ENCODE results near the gene MLST8.

MLST8 gene

DNA sequence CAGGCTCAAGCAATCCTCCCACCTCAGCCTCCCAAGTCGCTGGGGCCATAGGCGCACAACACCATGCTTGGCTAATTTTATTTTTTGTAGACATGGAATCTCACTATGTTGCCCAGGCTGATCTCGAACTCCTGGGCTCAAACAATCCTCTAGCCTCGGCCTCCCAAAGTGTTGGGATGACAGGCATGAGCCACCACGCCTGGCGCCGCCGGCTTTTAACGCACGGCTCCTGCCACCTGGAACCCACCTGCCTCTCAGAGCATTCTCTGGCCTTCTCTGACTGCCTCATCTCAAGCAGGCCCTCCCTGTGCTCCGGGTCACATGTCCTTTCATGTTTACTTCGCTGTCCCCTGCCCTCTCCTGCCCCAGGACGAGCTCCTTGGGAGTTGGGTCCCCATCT, 19.2 kb upstream of the MLST8 start:
- intact Hi-C loops (cut with DNase I) = no loop called here

DNA sequence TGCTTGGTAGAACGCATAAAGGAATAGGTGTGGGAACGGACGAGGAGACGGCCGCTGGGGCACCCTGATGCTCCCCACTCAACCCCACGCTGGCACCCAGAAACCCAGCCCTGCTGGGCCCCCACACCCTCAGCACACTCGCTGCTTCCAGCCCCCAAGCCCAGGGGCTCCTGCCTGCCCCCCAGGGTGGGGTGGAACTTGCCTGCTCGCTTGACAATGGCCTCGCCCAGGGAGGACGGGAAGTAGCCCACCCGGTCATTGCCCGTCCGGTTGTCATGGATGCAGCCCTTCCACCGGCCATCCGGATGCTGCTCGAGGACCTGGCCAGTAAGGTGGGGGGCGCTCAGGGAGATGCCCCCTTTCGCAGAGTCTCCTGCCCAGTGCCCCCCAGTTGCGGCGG, 18.7 kb upstream of the MLST8 start:
- no peak for DNase-seq
- intact Hi-C loops (cut with DNase I) = no loop called here

More for the DNA sequence above, 19.2 kb upstream of the MLST8 start:
- DNase-seq = no peak

- DNase-seq = no peak
- intact Hi-C loops (cut with DNase I) = no loop called here
Measured at GRCh38 chr16:2187212-2187611, 18.0 kb upstream of the MLST8 start.

GRCh38 chr16:2188395-2188794, 16.9 kb upstream of the MLST8 start:
- DNase-seq = no peak
- intact Hi-C loops (cut with DNase I) = no loop called here

GRCh38 chr16:2189252-2189893, 15.9 kb upstream of the MLST8 start:
- intact Hi-C loops (cut with DNase I) = no loop called here
- no peak for DNase-seq

- DNase-seq = no peak
- intact Hi-C loops (cut with DNase I) = no loop called here
Measured at GRCh38 chr16:2190002-2190658, 15.1 kb upstream of the MLST8 start.

DNA sequence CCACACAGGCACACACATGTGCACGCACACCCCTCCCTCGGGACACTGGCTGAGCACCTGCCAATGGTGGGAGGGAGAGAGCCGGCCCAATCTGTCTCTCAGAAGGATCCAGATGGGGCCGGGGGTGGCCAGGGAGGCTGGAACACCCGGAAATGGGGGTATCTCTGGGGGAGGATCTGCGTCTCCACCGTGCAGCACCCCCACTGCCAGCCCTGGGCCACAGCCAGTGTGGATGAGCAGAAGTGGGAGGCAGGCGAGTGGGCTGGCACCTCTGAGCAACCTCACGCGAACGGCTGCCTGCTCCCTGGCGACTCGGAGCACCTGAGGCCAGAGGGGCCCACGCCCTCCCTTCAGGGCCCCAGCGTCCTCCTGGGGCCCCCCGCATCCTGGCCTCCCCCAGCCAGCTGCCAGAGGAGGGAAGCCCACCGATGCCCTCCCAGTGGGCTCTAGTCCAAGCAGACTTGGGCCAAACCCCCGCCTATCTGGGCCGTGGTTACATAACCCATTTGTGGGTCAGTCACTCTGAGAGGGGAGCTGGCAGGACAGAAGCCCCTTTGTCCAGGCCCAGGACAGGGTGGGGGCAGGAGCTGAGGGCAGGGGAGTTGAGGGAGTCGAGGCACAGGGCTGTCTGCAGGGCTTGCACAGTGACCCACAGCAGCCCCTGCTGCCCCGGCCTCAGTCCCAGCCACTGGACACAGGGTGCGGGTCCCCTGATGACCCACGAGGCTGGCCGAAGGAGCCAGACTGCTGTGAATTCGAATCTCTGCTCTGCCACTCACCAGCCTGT, 14.4 kb upstream of the MLST8 start:
- DNase-seq = peak in 32 of 42 donors; percentile 16 to 82 (median 56)
- intact Hi-C loops (cut with DNase I) = no loop called here

DNA sequence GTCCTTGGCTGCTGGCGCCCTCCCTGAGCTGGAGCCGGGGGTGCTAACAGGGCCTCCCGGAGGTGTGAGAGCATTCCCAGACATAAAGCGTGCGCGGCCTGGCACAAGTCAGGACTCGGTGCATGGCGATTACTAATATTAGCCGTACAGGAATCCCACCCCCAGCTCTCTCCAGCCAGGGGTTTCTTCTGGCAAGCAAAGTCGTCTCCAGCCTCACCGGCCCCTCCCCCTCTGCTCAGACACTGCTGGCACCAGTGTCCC, 13.9 kb upstream of the MLST8 start:
- intact Hi-C loops (cut with DNase I) = no loop called here
- DNase-seq = peak in 3 of 42 donors; percentile 40 to 60 (median 55)

GRCh38 chr16:2194166-2194834, 11.0 kb upstream of the MLST8 start:
- intact Hi-C loops (cut with DNase I) = no loop called here
- peak in 29 of 42 donors; percentile 33 to 84 (median 62) for DNase-seq

DNA sequence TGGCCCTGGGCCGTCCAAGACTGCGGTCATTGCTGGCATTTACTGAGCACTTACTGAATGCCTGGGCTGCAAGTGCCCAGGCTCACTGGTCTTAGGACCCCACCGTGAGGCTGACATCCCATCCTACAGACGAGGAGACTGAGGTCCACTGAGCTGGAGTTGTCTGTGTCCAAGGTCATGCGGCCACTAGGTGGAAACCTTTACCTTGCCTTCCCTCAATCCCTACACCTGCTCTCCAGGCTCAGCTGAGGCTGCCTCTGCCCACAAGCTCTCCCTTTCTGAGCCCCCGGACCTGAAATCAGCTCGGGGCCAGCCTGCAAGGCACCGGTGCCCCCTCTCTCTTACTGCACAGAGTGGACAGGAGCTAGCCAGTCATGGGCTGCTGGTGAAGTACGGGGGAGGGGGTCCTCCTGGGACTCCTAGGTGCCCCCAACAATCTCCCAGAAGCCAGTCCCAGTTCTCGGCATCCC, 10.4 kb upstream of the MLST8 start:
- DNase-seq = peak in 3 of 42 donors; percentile 40 to 67 (median 66)
- intact Hi-C loops (cut with DNase I) = no loop called here

GRCh38 chr16:2195322-2196161, 9.7 kb upstream of the MLST8 start:
- no peak for DNase-seq
- intact Hi-C loops (cut with DNase I) = no loop called here

- peak in 1 of 42 donors; percentile 41 for DNase-seq
- intact Hi-C loops (cut with DNase I) = no loop called here
Measured at GRCh38 chr16:2196162-2196980, 8.9 kb upstream of the MLST8 start, which contains the start of gene CASKIN1. CASKIN1 (minus strand) TSS chr16:2196605; CDS start chr16:2196432, 173 bp downstream.

DNA sequence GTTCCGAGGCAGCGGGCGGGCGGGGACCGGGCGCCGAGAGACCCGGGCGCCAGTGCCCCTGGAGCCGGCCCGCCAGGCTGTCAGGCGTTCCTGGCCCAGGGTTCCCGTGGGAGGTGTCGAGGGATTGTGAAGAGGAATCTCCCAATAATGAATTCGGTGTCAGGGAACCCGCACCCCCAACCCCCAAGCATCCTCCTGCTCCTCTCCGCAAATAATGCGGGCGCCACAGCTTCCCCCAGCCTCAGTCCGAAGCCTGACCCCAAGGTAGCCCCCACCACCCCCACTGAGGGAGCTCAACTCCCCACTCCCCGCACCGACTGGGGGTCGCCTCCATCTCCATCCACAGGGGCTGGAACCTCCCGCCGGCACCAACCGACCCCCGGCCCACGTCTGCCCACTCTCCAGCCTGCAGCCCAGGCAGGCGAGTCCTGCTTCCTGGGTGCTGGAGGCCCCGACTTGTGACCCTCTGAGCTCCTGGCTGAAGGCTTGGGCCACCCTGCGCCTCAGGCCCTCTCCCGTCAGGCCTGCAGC, 8.2 kb upstream of the MLST8 start:
- intact Hi-C loops (cut with DNase I) = no loop called here
- DNase-seq = no peak

DNA sequence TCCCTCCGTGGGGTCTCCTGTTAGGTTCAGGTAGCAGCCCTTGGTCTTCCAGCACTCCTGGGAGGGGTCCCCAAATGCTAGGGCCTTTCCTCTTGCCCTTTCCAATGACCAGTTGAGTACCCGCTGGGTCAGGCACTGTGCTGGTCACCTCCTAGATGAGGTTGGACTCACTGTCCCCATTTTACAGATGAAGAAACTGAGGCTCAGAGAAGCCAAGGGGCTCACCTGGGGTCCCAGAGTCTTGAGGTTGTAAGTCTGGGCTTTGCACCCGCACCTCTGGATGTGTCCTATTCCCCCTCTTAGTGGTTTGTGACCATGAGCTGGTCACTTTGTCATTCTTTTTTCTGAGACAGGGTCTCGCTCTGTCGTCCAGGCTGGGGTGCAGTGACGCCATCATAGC, 7.5 kb upstream of the MLST8 start:
- intact Hi-C loops (cut with DNase I) = no loop called here
- DNase-seq = no peak

DNA sequence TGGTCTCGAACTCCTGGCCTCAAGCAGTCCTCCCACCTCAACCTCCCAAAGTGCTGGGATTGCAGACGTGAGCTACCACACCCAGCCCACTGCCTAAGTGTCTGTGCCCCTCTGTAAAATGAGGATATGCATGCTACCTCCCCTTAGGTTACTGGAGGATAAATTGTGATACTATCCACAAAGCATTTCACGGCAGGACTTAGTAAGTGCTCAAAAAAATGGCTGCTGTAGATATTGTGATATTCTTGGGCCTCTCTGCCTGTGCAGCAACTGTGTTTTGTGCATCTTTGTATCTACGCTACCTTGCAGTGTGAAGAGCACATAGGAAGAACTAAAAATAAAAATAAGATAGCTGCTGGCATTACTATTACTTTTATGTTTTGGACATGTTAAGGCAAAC, 7.0 kb upstream of the MLST8 start:
- no peak for DNase-seq
- intact Hi-C loops (cut with DNase I) = no loop called here

DNA sequence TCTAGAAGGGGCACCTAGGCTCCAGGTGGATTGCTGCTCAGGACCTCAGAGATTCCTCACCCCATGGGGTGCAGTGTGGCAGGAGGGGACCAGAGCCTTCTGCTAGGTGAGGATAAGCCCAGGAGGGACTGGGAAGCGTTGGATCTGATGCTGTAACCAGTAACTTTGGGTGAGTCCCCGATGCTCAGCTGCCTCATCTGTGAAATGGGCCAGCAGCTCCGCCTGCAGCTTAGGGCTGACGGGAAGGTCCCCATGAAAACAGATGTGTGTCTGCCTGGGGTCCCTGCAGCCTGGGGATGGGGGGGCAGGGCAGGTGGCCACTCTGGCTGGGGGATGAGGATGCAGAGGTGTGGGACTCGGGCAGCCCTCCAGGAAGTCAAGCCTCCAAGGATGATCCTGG, 6.2 kb upstream of the MLST8 start:
- DNase-seq = no peak
- intact Hi-C loops (cut with DNase I) = no loop called here

DNA sequence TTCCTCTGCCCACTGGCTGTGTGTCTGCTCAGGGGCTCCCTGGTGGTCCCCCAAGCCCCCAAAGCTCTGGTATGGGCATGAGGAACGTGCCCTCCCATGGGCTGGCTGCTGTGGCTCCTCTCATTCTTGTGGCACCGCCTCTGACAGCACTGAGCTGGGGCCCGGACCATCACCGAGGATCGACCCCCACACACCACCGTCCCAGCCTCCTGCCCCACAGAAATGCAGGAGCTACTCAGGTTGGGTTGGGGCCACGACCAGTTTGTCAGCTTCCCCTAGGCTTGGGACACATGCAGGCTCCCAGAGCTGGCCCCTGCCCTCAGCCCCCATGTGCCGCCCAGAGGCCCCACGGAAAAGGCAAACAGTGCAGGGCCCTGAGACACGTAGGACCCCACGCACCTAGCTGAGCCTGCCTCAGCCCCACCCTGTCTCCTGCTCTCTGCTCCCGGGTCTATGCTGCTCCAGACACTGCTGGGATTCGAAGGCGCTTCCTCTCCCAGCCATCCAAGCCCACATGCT, 5.6 kb upstream of the MLST8 start:
- no peak for DNase-seq
- intact Hi-C loops (cut with DNase I) = no loop called here

DNA sequence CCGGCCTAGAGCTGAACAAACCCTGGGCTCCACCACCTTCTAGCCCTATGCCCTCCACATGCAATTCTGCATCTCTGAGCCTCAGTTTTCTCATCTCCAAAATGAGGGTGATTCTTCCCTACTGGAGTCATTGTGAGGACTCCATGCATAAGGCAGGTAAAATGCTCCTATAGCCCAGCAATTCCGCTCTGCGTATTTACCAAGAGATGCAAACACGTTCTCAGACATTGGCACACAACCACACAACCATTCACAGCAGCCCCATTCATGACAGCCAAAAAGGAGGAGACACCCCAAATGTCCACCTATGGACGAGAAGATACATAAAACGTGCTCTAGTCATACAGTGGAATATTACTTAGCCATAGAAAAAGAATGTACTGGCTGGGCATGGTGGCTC, 4.9 kb upstream of the MLST8 start:
- no peak for DNase-seq
- intact Hi-C loops (cut with DNase I) = no loop called here
